Adipocyte (in vitro differentiated cells): ENCODE data around the gene SP3.

ENCODE experiments used
- DNase-seq: peaks from one replicate; pipeline ENCODE4 v3.0.0-alpha.2; 2015; ENCODE audit warnings: low read depth
- H3K27me3 ChIP-seq: replicated peaks from 2 replicates; pipeline ENCODE4 v1.7.0; 2013; ENCODE audit warnings: mild to moderate bottlenecking, low read length, moderate library complexity; ENCODE audit not compliant: control insufficient read depth, insufficient read depth
- H3K36me3 ChIP-seq: 2 replicates; pipeline ENCODE4 v1.7.0; 2013; ENCODE audit warnings: low read length, mild to moderate bottlenecking, moderate library complexity; ENCODE audit not compliant: control insufficient read depth, insufficient read depth, severe bottlenecking
- H3K4me1 ChIP-seq: 2 replicates; pipeline ENCODE4 v1.7.0; 2013; ENCODE audit warnings: mild to moderate bottlenecking, low read length, moderate library complexity; ENCODE audit not compliant: control insufficient read depth, insufficient read depth
- H3K4me3 ChIP-seq: 2 replicates; pipeline ENCODE4 v1.7.0; 2013; ENCODE audit warnings: mild to moderate bottlenecking, low read length, moderate library complexity
- H3K9ac ChIP-seq: 2 replicates; pipeline ENCODE4 v1.7.0; 2013; ENCODE audit warnings: mild to moderate bottlenecking, low read length, moderate library complexity
- H3K9me3 ChIP-seq: 2 replicates; pipeline ENCODE4 v1.7.0; 2013; ENCODE audit warnings: mild to moderate bottlenecking, low read length, moderate library complexity; ENCODE audit not compliant: control insufficient read depth

The SP3 gene

GRCh38 chr2:174005801-174006419 lies 40.7 kb upstream of the SP3 start:
- no peak for DNase-seq
- Histone ChIP-seq H3K9ac (peak overlapping the region; percentile 36), H3K27me3 (no peaks in the 10 kb centered on the region)

GRCh38 chr2:174004905-174005605 lies 39.9 kb upstream of the SP3 start:
- no peaks in the 10 kb centered on the region for H3K36me3 ChIP-seq
- DNase-seq: peak; percentile 72
- H3K27me3 ChIP-seq: no peaks in the 10 kb centered on the region
- H3K4me1 ChIP-seq: peaks cover 30% of the 10 kb centered on the region
- no peaks in the 10 kb centered on the region for H3K9me3 ChIP-seq
- H3K9ac ChIP-seq: peak overlapping the region; percentile 49
- H3K4me3 ChIP-seq: peak overlapping the region; percentile 24

More at GRCh38 chr2:174005801-174006419, 40.7 kb upstream of the SP3 start:
- H3K36me3 ChIP-seq: no peaks in the 10 kb centered on the region
- no peaks in the 10 kb centered on the region for H3K9me3 ChIP-seq
- H3K4me3 ChIP-seq: no peak overlapping the region
- peaks cover 38% of the 10 kb centered on the region for H3K4me1 ChIP-seq

- H3K27me3 ChIP-seq: no peaks in the 10 kb centered on the region
- H3K4me3 ChIP-seq: no peak overlapping the region
- H3K9me3 ChIP-seq: no peaks in the 10 kb centered on the region
- peaks cover 28% of the 10 kb centered on the region for H3K4me1 ChIP-seq
- no peak overlapping the region for H3K9ac ChIP-seq
- no peaks in the 10 kb centered on the region for H3K36me3 ChIP-seq
- no peak for DNase-seq
Observed at GRCh38 chr2:174003720-174004695, 38.8 kb upstream of the SP3 start.

GRCh38 chr2:174002679-174003078 lies 37.5 kb upstream of the SP3 start:
- no peak for DNase-seq
- H3K9ac ChIP-seq: no peak overlapping the region
- H3K9me3 ChIP-seq: no peaks in the 10 kb centered on the region
- no peaks in the 10 kb centered on the region for H3K27me3 ChIP-seq
- no peak overlapping the region for H3K4me3 ChIP-seq
- no peaks in the 10 kb centered on the region for H3K36me3 ChIP-seq
- peaks cover 41% of the 10 kb centered on the region for H3K4me1 ChIP-seq

- DNase-seq: no peak
- H3K36me3 ChIP-seq: no peaks in the 10 kb centered on the region
- H3K4me1 ChIP-seq: peaks cover 45% of the 10 kb centered on the region
- H3K9ac ChIP-seq: no peak overlapping the region
- H3K27me3 ChIP-seq: no peaks in the 10 kb centered on the region
- H3K9me3 ChIP-seq: no peaks in the 10 kb centered on the region
- H3K4me3 ChIP-seq: no peak overlapping the region
Observed at GRCh38 chr2:174001107-174001506, 35.9 kb upstream of the SP3 start.

GRCh38 chr2:173999724-174000123 lies 34.6 kb upstream of the SP3 start:
- Histone ChIP-seq H3K4me1 (peaks cover 31% of the 10 kb centered on the region), H3K36me3 (no peaks in the 10 kb centered on the region), H3K9me3 (no peaks in the 10 kb centered on the region), H3K9ac (no peak overlapping the region), H3K27me3 (no peaks in the 10 kb centered on the region), H3K4me3 (no peak overlapping the region)
- no peak for DNase-seq

- H3K9ac ChIP-seq: no peak overlapping the region
- no peaks in the 10 kb centered on the region for H3K36me3 ChIP-seq
- H3K27me3 ChIP-seq: no peaks in the 10 kb centered on the region
- peaks cover 28% of the 10 kb centered on the region for H3K4me1 ChIP-seq
- H3K9me3 ChIP-seq: no peaks in the 10 kb centered on the region
- no peak overlapping the region for H3K4me3 ChIP-seq
- DNase-seq: no peak
Observed at GRCh38 chr2:173999272-173999671, 34.1 kb upstream of the SP3 start.

GRCh38 chr2:173998386-173998785 lies 33.2 kb upstream of the SP3 start:
- peaks cover 30% of the 10 kb centered on the region for H3K4me1 ChIP-seq
- no peaks in the 10 kb centered on the region for H3K27me3 ChIP-seq
- no peaks in the 10 kb centered on the region for H3K36me3 ChIP-seq
- H3K9me3 ChIP-seq: no peaks in the 10 kb centered on the region
- no peak for DNase-seq
- H3K4me3 ChIP-seq: no peak overlapping the region
- H3K9ac ChIP-seq: no peak overlapping the region

GRCh38 chr2:173997753-173998152 lies 32.6 kb upstream of the SP3 start:
- peak overlapping the region; percentile 10 for H3K4me3 ChIP-seq
- H3K9ac ChIP-seq: no peak overlapping the region
- H3K4me1 ChIP-seq: peaks cover 33% of the 10 kb centered on the region
- H3K27me3 ChIP-seq: no peaks in the 10 kb centered on the region
- no peaks in the 10 kb centered on the region for H3K9me3 ChIP-seq
- H3K36me3 ChIP-seq: no peaks in the 10 kb centered on the region
- DNase-seq: no peak

- Histone ChIP-seq H3K4me1 (peaks cover 37% of the 10 kb centered on the region), H3K4me3 (no peak overlapping the region), H3K36me3 (no peaks in the 10 kb centered on the region), H3K27me3 (no peaks in the 10 kb centered on the region), H3K9me3 (no peaks in the 10 kb centered on the region), H3K9ac (no peak overlapping the region)
- no peak for DNase-seq
Observed at GRCh38 chr2:173997269-173997668, 32.1 kb upstream of the SP3 start.

- DNase-seq: no peak
- H3K4me3 ChIP-seq: no peak overlapping the region
- H3K9ac ChIP-seq: no peak overlapping the region
- H3K4me1 ChIP-seq: peaks cover 42% of the 10 kb centered on the region
- no peaks in the 10 kb centered on the region for H3K36me3 ChIP-seq
- no peaks in the 10 kb centered on the region for H3K9me3 ChIP-seq
- H3K27me3 ChIP-seq: no peaks in the 10 kb centered on the region
Observed at GRCh38 chr2:173996766-173997165, 31.6 kb upstream of the SP3 start.
